C4-2B (cell line): Measurements from ENCODE around the gene EIF4E3.

Source experiments
- H3K27ac ChIP-seq: fragments of 450-650 bp; 2 replicates; pipeline ENCODE4 v1.5.1; 2017
- CTCF ChIP-seq: fragments of 450-650 bp; conservative IDR thresholded peaks from 2 replicates; pipeline ENCODE4 v1.5.1; 2017; ENCODE audit warnings: mild to moderate bottlenecking
- ZFX ChIP-seq: fragments of 450-650 bp; IDR thresholded peaks from 2 replicates; pipeline ENCODE4 v1.6.1; 2017

The EIF4E3 gene

DNA sequence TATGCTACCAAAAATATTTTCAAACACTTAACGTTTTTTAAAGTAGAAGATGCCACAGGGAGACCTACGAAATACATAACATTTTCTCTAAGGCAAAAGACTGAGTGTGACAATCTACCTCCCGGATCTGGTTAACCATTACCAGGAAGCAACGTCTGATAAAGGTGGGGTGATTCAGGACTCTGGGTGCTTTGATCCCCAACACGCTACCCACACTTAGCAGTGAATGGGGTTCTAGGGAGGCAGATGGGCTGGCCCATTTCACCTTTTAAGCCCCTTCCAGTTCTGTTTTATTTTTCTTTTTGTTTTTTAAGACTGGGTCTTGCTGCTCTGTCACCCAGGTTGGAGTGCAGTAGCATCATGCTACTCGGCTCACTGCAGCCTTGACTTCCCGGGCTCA lies 39.5 kb downstream of the EIF4E3 start:
- no peak overlapping the region for H3K27ac ChIP-seq
- TF ChIP-seq CTCF (no peak), ZFX (no peak)

DNA sequence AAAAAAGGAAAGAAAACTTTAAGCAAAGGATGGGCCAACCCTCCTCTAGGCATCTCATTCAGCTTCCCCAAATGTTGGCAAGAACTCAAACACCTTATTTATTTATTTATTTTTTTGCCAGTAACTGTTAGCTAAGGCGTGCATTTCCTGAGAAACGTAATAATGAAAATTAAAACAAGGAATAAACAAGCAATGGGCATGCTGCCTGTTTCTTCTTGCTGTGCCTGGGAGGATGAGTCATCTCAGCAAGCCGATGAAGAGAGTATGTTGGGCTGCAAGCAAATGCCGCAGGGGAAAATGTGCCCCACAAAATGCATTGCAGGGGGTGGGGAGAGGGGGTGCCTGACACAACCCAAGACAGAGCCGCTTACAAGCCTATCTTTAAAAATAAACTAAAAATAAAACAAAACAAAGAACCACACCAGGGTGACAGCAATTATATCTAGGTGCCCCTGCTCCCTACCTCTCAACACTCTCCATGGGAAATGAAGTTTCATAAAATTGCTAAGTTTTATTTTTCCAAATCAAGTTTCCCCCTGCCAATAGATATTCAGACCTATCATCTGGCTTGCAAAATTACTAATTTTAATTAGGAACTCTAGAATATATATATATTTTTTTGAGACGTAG lies 40.3 kb downstream of the EIF4E3 start:
- H3K27ac ChIP-seq: no peak overlapping the region
- TF ChIP-seq ZFX (no peak), CTCF (no peak)

- TF ChIP-seq ZFX (no peak), CTCF (no peak)
- H3K27ac ChIP-seq: no peak overlapping the region
These were observed 41.0 kb downstream of the EIF4E3 start for GRCh38 chr3:71684046-71684756.

DNA sequence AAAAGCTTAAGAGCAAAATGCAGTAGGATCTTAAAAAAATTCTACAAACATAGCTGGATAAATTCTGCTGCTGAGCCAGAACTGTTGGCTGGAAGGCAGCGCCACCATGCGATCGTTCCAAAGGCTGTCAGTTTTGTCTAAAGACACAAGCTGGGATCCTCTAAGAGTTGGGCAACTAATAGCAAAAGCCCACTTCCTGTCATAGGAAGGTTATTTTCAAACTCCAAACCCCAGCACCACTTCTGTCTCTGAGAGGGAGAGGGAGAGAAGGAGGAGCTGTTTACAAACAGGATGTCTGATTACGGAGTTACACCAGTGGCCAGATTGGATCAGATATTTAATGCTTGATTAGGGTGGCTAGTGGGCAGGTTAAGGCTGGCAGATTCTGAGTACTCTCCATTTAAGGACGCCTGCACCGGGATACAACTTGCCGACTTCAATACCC lies 44.0 kb downstream of the EIF4E3 start:
- TF ChIP-seq ZFX (no peak), CTCF (peak; percentile 87)
- no peak overlapping the region for H3K27ac ChIP-seq

GRCh38 chr3:71680603-71681002 lies 44.6 kb downstream of the EIF4E3 start:
- TF ChIP-seq ZFX (no peak), CTCF (no peak)
- no peak overlapping the region for H3K27ac ChIP-seq

- TF ChIP-seq CTCF (no peak), ZFX (no peak)
- H3K27ac ChIP-seq: no peak overlapping the region
These were observed 48.3 kb downstream of the EIF4E3 start for GRCh38 chr3:71676931-71677330.

- H3K27ac ChIP-seq: no peak overlapping the region
- no peak for TF ChIP-seq ZFX
- TF ChIP-seq CTCF: no peak
These were observed 51.7 kb downstream of the EIF4E3 start for GRCh38 chr3:71673486-71673885.
